ENCODE measurements around the gene SLX4IP.
A peak's percentile ranks its signal among the peaks of the same experiment; 100 is the strongest.
"Not testable (repeated sequence)": the region's sequence is repeated elsewhere in the genome, so short reads cannot be mapped to it uniquely, and the experiment has no call there.

SLX4IP gene

DNA sequence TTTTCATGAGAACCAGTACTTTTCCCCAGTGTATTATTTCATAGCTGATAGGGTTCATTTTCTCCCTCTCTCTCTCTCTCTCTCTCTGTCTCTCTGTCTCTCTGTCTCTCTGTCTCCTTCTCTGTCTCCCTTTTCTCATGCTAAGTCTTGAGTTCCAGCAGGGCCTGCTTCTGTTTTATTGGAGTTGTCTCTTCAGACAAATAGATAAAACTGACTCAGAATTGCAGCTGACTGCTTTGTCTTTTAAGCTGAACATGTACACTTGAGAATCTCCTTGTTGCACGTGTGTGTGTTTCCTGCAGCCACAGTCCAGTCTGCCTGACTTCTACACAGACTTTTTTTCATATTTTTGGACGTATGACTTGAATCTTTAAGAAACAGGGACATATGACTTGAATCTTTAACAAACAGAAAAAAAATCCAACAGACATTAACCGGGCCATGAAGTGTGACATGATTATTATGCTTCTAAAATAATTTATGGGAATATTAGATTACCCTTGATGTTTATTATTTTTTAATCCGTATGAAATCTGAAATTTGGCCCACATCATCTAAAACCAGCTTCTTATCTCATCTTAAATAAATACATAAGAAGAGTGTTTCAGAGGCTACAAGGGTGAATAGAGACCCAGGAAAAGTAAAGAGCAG lies 167.2 kb downstream of the SLX4IP start:
- DNase-seq (ENCODE audit: low spot score) (no peak), FAIRE-seq (no peak)

DNA sequence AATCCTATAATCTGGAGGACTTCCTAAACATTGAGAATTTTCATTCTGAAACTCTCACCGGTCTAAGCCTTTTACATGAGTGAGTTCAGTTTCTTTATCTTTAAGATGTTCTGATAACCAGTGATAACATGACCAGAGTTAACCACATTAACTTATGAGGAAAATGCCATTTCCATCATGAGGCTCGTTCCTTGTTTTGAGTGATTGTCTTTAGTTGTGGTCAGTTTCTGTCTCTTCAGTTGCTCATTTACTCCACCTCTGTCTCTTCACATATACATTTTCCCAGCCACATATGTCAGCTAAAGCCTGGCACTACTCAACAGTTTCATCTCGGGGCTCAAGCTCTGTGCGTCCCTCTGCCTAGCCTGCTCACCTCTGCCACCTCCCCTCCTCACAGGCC lies 168.3 kb downstream of the SLX4IP start:
- DNase-seq (ENCODE audit: low spot score) (no peak), FAIRE-seq (no peak)

DNA sequence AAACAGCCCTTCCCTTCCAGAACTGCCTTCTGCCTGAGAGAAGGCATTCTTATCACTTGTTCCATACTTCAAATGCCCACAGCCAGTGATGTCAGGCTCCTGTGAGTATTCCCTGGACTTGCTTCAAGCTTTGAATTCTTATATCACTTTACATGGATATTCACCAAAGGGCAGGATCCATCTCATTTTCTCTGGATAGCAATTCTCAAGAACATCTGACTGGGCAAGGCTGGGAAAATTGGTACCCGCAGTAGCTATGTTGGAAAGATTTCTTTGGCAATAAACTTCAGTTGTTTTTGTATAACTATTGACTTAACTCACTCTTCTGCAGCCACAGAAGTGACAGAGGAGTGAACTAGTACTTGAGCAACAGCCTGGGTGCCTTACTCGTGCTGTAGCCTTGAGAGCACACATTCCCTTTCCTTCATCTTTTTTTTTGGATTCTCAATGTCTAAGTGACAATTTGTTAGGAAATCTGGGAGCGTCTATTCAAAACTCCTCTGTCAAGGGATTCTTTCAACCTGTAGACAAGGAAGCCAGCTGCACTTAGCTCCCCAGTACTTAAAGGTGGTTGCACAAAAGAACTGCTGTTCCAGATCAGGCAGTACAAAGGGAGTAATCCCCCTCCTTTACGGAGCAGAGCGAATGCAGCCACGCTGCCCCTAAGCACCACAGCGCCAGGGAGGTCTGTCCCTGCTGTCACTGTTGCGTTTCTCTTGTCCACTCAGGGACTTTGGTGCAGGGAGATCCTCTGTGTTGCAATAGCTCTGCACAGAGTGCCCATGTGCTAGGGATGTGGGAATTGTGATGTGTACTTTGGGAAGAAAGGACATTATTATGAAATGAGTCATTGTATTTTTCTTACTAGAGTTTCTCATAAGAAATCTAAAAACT lies 169.1 kb downstream of the SLX4IP start:
- FAIRE-seq (peak; percentile 90), DNase-seq (ENCODE audit: low spot score) (peak; percentile 79)

DNA sequence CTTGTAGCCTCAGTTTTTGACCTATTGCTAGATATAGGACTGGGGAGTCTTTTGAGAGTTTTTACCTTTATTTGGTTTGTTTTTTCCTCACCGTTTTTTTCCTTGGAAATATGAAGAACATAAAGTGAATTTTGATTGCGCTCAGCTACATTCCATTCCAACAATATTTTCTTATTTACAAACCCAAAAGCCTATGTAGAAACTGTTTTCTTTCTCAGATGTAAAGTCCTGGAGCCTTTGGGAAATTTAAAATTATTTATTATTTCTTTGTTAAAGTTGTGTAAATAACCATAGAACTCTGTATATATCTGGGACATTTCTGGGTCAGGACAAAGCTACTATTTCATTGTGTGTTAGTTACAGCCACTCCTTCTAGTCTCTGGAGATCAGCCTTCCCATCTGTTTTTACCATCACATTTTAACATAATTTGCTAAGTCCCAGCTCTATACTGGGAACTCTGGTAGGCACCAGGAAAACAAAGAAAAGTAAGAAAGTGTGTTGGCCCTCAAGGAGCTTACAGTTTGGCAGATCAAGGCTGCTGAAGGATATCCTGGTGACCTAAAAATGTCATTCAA lies 169.8 kb downstream of the SLX4IP start:
- FAIRE-seq: no peak
- no peak for DNase-seq (ENCODE audit: low spot score)

DNA sequence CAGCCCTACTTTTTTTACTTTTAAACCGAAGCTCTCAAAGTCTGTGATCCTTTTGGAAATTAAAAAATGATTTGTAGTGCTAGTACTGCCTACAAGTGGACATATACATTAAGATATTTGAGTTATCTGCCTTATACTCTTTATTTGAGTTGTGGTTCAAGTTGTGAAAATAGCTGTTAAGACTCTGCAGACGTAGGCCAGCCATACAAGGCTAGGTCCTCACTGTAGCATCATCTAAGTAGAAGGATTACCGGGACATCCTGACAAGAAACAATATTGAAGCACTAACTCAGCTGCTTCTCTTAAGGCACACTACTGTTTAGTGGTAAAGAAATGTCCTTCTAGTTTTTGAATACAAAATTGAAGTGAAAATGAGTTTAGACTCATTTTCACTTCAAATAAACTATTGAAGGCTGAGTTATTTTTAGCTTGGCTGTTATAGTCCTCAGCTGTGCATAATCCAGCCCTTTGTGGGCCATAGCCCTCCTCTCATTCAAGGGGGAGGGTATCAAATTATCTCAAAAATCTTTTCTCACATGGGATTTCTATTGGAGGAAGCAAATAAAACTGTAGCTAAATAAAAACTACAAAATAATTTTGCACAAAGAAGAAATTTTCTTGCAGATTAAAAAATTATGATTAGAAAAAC lies 170.6 kb downstream of the SLX4IP start:
- DNase-seq (ENCODE audit: low spot score) (no peak), FAIRE-seq (no peak)

DNA sequence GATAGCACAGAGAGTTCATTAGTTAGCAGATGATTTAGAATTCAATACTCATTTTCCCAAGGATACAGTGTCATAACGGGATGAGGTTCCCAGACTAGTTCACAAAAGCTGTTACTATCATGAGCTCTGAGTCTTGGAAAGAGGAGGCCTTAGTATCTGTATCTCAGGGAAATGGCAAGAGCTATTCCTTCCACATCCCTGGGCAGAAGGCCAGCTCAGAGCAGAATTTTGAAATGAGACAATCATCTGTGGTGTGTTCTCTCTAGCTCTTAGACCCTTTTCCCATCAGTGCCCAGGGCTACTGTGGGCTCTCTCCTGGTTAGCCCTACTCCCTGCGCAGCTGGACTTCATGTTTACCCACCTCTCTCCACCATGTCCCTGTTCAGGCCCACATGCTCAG lies 174.2 kb downstream of the SLX4IP start:
- FAIRE-seq (no peak), DNase-seq (ENCODE audit: low spot score) (no peak)

DNA sequence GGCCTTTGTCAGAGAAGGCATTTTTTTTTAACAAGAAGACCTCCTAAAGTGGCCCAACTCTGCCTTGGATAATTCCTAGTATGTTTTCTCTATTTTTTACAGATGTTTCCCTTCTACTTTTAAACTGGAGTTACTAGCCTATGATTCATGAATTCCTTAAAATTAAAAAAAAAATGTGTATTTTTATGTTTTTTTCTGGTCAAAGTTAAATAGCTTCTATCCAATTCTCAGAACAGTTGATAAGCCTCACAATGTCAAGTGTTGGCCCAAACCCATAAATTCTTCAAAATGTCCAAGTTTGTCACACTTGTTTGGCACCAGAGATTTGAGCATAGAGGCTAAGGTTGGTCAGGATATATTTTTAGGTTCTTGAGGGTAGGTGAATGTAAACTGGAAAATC lies 174.7 kb downstream of the SLX4IP start:
- FAIRE-seq (no peak), DNase-seq (ENCODE audit: low spot score) (no peak)

DNA sequence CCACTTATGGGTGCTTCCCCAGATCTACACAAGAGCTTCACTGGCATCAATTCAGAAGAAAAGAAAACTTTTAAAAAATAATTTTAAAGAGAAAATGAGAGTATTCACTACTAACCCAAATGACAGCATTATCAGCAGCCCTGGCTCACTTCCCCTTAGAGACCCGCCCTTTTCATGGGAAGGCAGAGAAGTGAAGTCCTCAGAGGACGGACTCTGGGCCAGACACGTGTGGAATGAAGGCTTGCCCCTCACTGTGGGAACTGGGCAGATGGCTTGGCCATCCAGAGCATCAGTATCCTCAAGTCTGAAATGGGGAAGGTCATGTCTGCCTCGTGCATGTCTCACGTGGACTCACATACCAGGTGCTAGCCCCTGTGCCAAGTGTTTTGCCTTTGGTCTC lies 175.1 kb downstream of the SLX4IP start:
- no peak for FAIRE-seq
- no peak for DNase-seq (ENCODE audit: low spot score)

DNA sequence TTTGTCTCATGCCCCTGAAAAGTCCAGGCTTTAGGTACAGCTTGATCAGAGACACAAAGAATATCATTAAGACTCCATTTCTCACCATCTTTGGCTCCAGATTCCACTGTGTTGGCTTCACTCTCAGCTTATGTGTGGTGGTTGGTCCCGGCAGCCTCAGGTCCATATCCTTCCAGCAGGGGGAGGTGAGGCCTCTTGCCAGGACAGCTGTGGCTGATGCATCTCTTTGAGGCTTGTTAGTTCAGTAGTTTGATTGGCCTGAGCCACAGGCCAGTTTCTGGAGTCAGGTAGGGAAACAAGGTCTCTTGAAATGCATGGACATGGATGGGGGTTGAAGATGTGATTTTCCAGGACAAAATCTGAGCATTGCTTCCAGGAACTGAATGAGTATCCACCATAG lies 176.3 kb downstream of the SLX4IP start:
- no peak for DNase-seq (ENCODE audit: low spot score)
- no peak for FAIRE-seq

DNA sequence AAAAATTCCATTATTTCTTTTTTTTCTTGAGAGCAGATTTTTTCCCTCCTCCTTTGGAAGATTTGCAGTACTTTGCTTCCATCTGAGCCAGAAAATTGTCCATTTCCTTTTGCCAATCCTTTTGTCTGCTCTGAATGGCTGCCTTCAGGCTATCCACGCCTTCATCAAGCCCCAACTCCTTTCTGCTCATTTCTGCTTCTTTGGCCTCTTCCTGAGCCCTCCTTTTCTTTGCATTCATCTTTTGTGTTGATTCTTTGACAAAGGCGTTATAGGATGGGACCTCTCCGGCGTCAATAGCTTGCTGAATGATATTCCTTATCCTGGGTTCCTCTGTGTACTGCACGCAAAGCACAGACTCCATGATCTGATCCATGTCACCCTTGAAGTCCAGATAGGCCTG lies 178.3 kb downstream of the SLX4IP start:
- not testable (repeated sequence) for FAIRE-seq

DNA sequence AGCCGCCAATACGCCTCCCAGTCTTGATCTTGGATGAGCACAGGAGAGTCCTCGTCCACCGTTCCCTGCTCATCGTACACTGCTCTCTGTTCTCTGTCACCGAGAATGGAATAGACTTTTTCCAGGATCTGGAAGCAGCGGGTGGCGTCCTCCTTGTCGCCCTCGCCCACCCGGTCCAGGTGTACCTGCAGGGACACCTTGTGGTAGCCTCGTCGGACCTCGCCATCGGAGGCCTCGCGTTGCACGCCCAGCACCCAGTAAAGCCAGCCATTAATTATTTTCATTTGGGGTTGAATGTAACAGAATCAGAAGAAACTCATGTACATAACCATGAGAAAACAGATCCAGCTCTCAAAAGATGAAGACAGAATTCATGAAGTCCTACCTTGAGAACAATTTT lies 178.8 kb downstream of the SLX4IP start:
- DNase-seq (ENCODE audit: low spot score): no peak
- no peak for FAIRE-seq

More for the DNA sequence above, 178.3 kb downstream of the SLX4IP start:
- not testable (repeated sequence) for DNase-seq (ENCODE audit: low spot score)

DNA sequence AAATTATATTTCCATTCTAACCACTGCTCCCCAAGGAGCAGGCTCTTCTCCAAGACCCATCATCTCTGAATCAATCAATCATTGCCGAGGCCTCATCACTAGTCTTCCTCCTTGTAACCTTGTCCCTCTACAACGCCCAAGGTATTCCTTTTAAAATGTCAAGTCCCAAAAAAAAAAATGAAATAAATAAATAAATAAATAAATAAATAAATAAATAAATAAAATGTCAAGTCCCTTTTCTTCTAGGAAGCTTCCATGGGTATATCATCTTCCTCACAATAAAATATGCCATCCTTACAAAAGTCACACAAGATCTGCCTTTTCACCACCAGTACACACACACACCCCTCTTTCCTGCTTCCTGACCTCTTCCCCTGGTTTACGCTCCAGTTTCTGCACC lies 181.1 kb downstream of the SLX4IP start:
- DNase-seq (ENCODE audit: low spot score) (no peak), FAIRE-seq (no peak)

DNA sequence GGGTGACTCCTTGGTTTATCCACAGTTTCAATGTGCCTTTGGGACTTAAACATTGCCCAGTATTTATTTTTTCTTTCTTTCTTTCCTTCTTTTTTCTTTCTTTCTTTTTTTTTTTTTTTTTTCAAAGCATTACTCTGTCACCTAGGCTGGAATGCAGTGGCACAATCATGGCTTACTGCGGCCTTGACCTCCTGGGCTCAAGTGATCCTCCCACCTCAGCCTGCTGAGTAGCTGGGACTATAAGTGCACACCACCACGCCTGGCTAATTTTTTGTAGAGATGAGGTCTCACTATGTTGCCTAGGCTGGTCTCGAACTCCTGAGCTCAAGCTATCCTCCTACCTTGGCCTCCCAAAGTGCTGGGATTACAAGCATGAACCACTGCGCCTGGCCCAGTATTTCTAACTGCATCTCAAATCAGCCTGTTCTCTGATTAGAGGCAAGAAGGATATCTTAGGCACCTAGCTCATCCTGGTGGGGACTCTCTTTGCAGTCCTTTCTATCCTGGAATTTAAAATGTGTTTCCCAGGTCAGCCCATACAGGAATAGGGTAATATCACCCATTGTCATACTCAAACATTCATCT lies 182.5 kb downstream of the SLX4IP start:
- FAIRE-seq; DNase-seq (ENCODE audit: low spot score): not testable (repeated sequence)

DNA sequence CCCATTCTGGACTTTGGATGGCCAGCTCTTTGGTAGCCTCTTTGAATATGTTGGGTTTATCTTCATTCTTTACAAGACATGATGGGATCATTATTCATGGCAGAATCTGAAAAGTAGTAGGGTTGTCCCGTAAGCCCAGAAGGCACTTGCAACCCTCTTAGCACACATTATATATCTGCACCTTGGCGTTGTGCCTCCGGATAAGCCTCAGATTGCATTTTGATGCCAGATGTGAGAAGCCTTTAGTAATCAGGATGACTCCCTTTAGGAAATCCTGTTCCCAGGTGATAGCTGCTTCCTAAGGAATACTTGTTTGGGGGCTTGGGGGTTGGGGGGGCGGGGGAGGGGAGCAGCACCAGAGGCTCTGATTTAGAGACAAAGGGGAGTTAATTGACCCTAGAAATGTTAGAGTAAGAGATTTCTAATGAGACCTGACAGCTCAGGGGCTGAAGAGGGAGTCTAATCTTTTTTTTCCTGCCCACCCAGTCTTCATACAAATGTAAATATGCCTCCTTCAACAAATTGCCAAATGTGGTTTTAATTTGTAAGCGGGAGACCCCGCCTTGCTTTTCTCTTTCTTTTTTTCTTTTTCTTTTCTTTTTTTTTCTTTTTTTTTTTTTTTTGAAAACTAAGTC lies 183.6 kb downstream of the SLX4IP start:
- FAIRE-seq: no peak
- no peak for DNase-seq (ENCODE audit: low spot score)

DNA sequence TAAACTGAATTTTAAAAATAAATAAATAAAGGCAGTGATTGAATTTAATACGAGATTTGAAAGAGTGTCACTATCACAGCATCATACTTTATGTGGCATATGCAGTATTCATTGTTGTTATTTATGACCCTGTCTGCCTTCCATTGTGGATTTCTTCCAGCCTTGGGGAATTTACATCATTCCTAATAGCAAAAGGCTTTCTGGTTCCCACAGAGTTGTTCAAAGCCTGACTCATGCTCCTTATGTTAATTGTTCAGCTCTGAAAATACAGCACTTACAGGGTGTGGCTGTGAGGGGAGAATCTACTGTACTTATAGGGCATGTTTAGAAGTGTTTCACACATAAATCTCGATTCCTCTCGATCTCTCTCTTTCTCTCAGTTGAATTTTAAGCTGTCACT lies 184.3 kb downstream of the SLX4IP start:
- DNase-seq (ENCODE audit: low spot score): peak; percentile 5
- FAIRE-seq: no peak

DNA sequence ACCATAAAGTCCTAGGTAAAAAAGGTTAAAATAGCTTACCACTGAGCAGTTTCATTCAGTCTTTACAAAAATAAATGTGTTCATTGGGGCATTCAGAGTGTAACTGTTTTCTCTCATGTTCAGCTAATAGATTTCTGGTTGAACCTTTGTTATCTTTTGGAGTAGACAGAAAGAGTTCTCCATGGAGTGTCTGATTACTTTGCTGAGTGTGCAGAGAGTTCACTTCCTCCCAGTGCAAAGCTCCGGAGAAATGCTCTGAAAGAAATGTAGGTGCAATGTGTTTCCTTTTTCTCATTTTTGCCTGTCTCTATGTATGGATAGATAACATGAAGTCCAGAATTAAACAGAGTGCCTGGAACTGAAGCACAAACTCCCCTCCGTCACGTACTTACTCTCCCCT lies 186.0 kb downstream of the SLX4IP start:
- DNase-seq (ENCODE audit: low spot score) (no peak), FAIRE-seq (no peak)

DNA sequence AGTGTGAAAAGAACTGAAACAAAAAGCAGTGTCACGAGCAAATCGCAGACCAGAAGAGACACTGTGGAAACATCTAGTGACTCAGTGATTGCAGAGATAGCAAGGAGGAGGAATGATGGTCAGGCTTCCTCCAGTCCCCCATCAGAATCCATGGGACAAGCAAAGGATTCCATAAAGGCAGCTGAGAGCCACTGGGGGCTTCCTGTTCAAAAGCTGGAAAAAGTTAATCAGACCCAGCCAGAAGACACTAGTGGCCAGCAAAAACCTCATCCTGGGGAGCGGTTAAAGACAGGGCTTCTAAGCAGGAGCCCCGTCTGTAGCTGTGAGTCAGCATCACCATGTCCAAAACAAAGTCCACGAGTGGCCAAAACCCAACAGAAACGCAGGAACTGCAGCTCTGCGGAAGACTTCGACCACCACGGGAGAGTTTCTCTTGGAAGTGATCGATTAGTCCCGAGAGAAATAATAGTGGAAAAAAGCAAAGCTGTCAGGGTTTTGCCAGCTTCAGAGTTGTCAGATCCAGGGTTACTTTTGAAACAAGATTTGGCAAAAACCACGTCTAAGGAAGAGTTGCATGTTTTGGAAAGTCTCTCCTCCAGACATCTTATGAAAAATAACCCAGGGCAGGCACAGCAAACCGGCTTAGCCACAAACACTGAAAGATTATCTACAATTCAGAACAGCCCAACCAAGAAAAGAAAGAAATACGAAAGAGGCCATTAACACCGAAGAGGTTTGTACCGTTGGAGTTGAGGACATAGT lies 187.7 kb downstream of the SLX4IP start:
- peak; percentile 11 for DNase-seq (ENCODE audit: low spot score)
- FAIRE-seq: no peak

DNA sequence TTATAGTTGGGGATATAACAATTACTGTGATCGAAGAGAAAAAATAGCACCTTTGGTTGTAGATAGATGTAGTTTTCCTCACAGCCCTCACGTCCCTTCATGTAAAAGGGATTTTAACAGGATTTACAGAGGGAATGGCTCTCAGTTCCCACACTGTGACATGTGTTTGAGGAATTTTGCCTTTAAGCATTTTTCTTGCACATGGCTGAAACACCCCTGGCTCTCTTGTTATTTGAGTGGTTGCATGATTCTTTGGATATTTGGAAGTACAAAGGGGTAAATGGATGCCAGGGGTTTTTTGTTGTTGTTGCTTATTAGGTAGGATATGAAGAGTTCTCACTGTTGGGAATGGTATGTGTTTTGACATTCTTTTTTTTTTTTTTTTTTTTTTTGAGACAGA lies 190.5 kb downstream of the SLX4IP start:
- DNase-seq (ENCODE audit: low spot score): no peak
- FAIRE-seq: no peak

DNA sequence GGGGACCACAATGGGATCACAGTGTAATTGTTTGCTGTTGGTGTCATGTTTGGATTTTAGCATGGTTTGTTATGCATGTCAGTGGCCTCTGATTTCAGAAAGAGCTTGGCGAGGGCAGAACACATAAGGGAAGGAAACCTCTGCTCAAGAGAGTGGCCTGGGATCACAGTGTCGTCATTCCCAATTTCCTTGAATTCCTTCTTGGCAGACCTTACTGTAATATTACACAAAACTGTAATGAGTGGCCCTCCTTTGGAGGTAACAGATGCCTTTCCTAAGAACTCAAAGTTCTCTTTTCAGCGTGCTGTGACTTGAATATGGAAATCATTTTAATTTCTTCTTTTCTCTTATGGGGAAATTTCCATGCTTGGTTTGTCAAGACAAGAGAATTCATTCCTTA lies 191.8 kb downstream of the SLX4IP start:
- DNase-seq (ENCODE audit: low spot score) (no peak), FAIRE-seq (no peak)

DNA sequence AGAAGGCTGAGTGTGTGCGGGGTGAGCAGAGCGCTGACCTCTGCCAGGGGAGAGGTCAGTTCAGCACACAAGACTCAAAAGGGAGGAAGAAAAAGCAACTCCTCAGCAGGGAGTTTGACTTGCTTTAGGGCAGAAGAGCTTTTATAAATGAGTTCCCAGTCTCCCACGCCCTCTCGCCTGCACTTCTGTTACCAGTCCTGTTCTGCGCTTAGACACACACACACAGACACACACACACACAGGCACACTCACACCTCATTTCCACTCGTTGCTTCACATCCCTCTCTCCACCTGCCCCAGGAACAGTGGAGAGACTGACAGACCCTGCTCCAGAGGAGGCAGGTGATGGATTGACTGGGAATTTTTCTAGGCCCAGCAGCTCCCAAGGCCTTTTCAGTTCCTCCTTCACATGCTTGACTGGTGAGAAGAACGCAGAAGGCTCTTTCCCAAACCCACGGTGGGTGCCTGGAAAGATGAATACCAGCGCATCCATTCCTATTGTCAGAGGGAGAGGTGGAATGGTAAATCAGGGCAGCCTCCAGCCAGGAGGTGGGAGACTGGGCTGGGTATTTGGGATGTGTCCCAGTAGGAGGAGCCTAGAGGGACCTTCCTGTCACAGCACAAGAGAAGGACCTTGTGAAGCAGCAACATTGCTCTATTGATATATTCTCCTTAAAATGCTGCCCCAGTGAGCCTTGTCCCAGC lies 195.0 kb downstream of the SLX4IP start:
- FAIRE-seq: no peak
- DNase-seq (ENCODE audit: low spot score): no peak

Data from RCC 7860 (cell line).